LNCaP clone FGC (cell line): ENCODE data around the gene P3H3.

Experiments
- DNase-seq: peaks from one replicate; pipeline ENCODE4 v3.0.0-alpha.2; 2011; ENCODE audit warnings: low read depth
- H3K4me3 ChIP-seq: 2 replicates; pipeline ENCODE4 v1.5.1; 2011; ENCODE audit warnings: mild to moderate bottlenecking, low read depth, low read length, control low read depth
- CTCF ChIP-seq: IDR thresholded peaks from 2 replicates; pipeline ENCODE4 v1.5.1; 2012; ENCODE audit warnings: mild to moderate bottlenecking; ENCODE audit not compliant: control insufficient read depth, insufficient read depth; ENCODE audit errors: extremely low read depth

The P3H3 gene

GRCh38 chr12:6827982-6828780 lies at the start of gene P3H3:
TSS of gene P3H3 (plus strand) at chr12:6828407. CDS start at chr12:6828441, 34 bp downstream.
- TF ChIP-seq CTCF, result peak; percentile 25; the same call in 1 of the 2 replicates
- no peak for DNase-seq
- H3K4me3 ChIP-seq, result peak within 1 kb of the TSS; percentile 23

GRCh38 chr12:6778574-6779550 lies 49.3 kb upstream of the P3H3 start:
- peak overlapping the region; percentile 61 for H3K4me3 ChIP-seq
- TF ChIP-seq CTCF, result peak; percentile 98
- peak; percentile 92 for DNase-seq

- DNase-seq, result peak; percentile 50
- TF ChIP-seq CTCF, result no peak
- no peak overlapping the region for H3K4me3 ChIP-seq
Measured at GRCh38 chr12:6779708-6780432, 48.3 kb upstream of the P3H3 start.

- no peak for DNase-seq
- TF ChIP-seq CTCF, result no peak
- H3K4me3 ChIP-seq, result no peak overlapping the region
Measured at GRCh38 chr12:6780573-6780972, 47.6 kb upstream of the P3H3 start.

- no peak for DNase-seq
- H3K4me3 ChIP-seq, result no peak overlapping the region
- TF ChIP-seq CTCF, result no peak
Measured at GRCh38 chr12:6782119-6782518, 46.1 kb upstream of the P3H3 start.

DNA sequence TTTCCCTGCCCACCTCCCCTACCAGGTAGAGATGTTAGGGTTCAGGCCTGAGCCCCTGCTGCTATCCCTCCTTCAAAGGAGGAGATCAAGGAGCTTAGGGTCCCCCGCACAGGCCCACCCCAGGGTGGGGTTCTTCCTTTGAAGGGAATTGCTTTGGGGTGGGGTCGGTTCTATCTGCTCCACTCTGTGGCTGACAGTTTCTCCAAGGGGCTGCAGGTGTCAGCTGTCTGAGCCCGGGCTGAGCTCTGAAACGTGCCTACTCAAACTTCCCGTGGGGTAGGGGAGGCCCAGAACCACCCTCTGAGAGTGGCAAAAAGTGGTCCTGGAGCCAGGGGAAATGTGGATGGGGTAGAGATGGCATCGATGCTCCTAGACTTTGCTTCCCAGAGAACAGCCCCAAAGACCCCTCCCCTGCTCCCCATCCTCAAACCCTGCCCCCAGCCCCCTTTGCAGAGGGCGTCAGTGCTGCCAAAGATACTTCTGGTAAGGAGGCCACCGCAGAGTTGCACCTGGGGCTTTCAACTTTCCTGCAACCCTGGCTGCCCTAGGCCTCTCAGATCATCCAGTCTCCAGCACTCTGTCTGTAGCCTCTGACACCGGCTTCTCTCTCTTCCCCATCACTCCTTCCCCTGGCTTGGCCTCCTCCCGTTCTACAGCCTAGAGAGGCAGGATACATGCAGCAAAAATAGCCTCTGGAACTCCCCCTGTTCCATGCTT lies 45.2 kb upstream of the P3H3 start:
- DNase-seq, result no peak
- no peak overlapping the region for H3K4me3 ChIP-seq
- no peak for TF ChIP-seq CTCF
